ENCODE results near the gene GBP6.

- TF ChIP-seq CTCF (conservative IDR thresholded peaks at IDR 0.05; ENCODE audit: low read depth, low read length) (no peak), EZH2 (IDR thresholded peaks at IDR 0.05; ENCODE audit: borderline replicate concordance, low read depth, low read length, poor library complexity, severe bottlenecking) (no peak)
These were observed 27.8 kb downstream of the GBP6 start for GRCh38 chr1:89391686-89392085.

Data from A673 (cell line).